GM21447 (cell line): Measurements from ENCODE around the gene ANKS1B.
"Not testable (repeated sequence)": the region's sequence is repeated elsewhere in the genome, so short reads cannot be mapped to it uniquely, and the experiment has no call there.

Experiments
- ATAC-seq: cut with Tn5 transposase; IDR thresholded peaks from one replicate; pipeline ENCODE4 v1.9.1; 2021; ENCODE audit not compliant: unreplicated experiment

The ANKS1B gene

DNA sequence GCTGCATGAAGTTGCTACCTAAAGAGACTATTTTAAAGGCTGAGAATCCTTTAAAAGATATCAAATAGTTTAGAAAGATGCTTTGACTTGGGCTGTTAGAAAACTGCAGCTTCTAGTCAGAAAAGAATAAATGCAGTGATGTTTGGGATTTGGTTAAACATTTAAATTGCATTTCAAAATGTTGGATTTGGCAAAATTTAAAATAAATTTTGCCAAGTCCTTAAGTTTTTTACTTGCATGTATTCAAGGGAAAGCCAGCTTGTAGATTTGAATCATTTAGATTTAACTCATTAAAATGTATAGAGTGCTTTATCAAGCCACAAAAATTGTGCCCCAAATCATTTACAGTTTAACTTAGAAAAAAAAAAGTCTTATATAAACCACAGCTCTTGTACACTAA lies 109.7 kb downstream of the ANKS1B start:
- ATAC-seq = no peak

DNA sequence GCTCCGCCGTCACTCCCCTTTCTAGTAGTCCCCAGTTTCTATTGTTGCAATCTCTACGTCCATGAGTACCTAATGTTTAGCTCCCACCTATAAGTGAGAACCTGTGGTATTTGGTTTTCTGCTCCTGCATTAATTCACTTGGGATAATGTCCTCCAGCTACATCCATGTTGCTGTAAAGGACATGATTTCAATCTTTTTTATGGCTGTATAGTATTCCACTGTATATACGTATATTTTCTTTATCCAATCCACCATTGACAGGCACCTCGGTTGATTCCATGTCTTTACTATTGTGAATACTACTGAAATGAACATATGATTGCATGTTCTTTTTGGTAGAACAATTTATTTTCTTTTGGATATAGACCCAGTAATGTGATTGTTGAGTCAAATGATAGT lies 114.7 kb downstream of the ANKS1B start:
- ATAC-seq = no peak

DNA sequence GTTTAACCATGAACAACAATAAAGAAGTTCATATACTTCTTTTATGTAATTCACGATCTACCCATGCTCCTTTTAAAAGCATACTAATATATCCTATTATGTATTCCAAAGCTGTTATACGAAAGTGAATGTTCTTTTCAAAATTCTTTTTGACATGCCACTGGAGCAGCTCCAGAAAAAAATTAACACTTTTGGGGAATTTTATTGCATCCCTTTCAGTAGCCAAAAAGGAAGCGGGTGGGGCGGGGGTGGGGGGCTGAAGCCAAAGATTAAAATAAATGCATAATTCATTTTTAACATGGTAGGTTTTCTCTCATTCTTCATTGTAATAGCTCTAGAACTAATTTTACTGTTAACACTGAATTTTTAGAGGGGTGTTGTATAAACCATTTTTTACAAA lies 123.0 kb downstream of the ANKS1B start:
- ATAC-seq = no peak

DNA sequence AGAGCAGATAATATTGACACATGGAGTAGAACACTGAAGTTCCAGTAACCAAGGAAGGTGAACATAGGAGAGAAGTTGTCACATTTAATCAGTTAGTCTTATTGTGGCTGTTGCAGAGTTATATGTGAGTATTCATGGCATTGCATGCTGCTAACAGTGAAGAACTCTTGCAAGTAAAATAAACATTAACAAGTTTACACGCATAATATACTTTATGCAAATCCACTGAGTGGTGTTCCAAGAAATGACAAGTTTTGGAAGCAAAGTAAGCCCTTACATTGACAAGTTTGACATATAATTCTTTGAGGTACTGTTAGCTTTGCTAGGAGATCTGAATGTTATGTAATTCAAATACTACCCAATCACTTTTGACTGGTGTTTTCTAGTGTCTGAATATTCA lies 125.6 kb downstream of the ANKS1B start:
- no peak for ATAC-seq

DNA sequence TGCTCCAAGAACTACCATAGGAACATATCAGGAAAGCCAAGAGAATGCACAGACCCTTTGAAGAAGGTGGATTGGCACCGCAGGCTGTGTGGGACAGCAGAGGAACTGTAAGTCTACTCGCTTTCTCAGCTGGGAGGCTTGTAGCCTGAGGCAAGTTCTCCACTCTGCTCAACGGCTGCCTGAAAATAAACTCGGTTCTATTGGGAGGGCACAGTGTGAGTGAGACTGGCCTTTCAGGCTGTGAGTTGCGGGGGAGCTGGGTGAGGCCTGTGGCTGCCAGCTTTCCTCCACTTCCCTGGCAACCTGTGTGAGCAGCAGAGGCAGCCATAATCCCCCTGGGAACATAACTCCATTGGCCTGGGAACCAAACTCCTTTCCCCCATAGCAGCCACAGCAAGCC lies 132.1 kb downstream of the ANKS1B start:
- no peak for ATAC-seq

DNA sequence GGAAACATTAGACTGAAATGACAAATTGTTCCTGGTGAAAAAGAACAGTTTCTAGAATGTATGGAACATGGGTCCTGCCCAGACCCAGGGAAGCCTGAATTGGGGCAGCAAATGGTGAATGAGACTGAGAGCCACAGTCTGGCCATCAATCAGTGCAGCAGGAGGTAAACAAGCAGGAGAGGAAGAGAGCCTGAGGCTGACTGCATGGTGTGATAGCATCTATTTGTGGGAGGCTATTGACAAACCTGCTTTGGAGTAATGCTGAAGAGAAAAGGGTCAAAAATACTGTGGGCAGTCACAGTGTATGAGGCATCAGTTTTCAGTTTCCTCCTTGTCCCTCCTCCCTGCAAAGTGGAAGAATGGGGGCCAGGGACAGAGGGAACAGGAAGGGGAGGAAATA lies 136.8 kb downstream of the ANKS1B start:
- no peak for ATAC-seq

DNA sequence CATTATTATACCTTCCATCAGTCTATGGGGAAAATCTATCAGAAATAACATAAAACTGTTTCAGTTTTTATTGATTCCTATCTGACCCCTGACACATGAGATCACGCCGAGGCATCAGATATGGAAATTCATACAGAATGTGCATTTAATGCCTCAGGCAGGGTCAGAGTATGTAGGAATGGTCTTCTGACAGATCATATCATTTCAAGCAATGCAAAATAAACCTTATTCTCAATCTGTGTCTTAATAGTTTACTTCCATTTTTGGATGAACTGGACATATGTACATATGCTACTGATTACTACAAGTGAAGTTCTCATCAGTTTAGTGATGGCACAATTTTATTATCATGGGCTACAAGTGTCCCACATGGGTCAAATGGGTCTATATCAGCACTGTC lies 150.0 kb downstream of the ANKS1B start:
- no peak for ATAC-seq

DNA sequence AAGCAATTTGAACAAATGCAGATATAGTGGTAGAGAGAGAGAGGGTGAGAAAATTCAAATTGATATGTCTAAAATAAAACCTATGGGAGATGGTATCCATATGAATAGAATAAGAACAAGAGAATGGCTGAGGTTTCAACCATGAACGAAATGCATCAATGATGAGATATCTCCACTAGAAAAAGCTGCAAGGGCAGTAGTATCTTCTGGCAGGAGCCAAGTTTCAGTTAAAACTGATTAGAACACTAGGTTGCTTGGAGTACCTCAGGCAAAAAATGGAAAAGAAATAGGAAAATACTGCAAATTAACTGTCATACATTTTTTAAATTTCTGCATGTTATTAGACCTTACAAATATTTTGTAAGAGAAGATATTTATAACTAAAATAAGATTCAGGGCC lies 151.3 kb downstream of the ANKS1B start:
- ATAC-seq = no peak

DNA sequence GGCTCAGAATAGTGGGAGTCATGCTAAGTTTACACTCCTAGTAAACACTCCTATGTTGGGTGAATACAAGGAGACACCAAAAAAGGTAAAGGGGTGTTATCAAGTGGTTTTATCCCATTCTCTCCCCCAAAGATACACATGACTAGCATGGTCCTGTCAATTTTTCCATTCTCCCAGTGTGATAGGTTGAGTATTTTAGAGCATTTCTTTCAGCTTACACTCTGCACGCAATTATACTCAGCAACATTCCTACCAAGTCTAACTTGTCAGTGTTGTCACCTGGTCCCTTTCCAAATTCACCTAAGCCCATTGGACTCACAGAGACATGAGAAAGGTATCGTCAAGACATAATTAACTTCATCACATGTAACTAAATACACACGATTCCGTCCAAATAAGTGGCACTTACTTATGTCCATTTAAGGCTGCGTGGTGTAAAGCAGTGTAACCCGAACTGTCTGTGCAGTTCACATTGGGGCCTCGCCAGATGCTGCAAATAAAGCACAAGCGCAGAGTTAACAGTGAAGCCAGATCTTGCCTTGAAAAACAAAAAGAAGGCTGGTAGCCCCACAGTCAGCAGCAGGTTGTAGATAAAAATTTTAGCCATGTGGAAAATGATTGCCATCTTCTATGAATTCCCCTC lies 159.7 kb downstream of the ANKS1B start:
- ATAC-seq = no peak

DNA sequence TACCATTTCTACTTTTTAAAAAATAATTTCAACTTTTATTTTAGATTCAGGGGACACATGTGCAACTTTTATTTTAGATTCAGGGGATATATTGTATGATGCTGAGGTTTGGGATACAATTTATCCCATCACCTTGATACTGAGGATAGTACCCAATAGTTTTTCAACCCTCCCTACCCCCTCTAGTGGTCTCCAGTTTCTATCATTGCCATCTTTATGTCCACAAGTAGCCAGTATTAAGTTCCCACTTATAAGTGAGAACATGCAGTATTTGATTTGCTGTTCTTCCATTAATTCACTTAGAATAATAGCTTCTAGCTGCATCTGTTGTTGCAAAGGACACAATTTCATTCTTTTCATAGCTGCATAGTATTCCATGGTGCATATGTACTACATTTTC lies 162.5 kb downstream of the ANKS1B start:
- ATAC-seq = no peak

DNA sequence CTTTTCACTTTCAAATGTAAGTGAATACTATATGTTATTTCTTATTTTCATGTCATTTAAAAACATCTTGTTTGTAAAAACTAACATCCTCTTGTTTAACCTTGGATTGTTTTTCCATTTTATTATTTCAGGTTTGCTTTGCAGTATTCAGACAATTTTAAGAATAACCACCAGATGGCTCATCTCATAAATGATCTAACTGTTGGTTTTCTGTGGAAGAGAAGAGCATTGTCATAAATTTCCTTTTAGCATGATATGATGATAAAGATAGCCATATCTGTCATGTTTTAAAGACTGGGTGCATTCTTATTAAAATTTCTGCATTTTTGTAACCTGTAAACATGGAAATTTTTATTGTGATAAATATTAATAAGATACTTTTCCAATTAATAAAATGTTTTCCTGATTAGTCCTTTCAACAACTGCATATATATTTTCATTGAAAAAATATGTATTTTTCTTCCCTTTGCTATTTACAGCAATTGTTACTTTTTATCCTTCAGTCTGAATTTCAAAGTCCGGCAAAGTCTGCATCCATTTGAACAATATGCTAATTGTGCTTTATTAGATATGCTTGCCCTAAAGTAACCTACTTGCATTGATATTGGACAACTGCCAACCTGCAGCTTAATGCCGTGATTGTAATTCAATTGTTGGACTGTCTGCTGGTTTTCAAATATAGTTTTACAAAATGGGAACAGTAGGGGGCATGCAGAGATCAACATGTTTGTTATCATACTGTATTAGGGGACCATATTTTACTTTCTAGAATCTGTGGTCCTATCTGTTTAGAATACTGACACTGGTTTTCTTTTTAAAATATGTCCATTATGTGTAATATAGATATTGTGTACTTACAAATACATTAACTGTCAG lies 173.8 kb downstream of the ANKS1B start:
- no peak for ATAC-seq

DNA sequence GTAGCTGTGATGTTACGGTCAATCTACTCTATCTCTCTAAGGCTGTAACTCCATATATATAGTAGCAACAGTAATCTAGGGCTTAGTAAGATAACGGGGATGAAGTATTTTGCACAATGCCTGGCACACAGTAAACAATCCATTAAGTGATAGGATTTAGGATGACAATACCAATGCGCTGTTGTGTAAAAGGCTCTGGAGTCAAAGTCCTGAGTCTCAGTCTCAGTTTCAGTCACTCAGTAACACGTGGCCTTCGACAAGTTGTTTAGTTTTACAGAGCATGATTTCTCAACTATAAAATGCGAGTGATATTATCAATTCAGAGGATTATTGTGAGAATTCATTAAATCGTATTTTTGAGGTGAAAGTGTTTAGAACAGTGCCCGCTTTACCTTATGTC lies 174.8 kb downstream of the ANKS1B start:
- no peak for ATAC-seq

DNA sequence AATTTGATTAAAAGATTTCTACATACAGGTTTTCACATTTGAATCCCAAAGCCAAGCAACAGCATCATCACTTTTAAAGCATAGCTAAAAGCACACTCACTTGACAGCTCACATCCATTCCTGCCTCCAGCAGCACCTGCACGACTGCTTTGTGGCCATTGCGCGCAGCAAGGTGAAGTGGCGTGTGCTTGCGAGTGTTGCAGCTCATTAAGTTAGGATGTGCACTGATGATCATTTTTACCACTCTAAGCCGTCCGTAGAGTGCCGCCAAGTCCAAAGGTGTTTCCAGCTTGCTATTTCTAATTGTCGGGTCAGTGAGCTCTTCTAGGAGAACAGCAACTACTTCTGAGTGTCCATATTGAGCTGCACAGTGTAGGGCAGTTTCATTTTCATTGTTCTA lies 178.4 kb downstream of the ANKS1B start:
- ATAC-seq = no peak

DNA sequence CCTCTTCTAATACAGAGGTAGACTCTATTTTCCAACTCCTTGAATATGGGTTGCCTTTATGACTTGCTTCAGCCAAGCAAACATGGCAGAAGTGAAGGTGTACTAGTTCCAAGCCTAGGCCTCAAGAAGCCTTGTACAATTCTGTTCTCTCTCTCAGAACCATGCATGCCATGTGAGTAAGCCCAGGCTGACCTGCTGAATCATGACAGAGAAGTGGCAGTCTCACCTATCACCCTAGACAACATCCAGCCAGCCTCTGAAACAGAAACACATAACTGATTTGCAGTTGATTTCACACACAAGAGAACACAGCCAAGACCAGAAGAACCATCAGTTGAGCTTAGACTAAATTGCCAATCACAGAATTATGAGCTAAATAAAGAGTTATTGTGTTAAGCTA lies 180.0 kb downstream of the ANKS1B start:
- no peak for ATAC-seq

DNA sequence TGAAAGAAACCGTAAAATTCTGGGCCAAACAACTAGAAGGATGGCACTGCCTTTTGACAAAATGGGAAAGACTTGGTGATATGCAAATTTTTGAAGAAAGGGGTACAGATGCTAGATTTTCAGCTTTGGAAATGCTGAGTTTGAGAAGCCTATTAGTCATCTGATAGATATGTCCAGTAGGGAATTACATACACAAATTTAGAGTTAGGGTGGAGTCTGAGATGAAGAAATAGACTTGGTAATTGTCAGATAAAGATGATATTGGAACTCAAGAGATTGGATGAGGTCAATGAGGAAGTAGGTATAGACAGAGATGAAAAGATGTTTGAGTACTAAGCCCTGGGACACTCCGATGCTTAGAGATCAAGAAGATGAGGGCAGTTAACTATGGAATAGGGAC lies 184.1 kb downstream of the ANKS1B start:
- ATAC-seq = no peak

DNA sequence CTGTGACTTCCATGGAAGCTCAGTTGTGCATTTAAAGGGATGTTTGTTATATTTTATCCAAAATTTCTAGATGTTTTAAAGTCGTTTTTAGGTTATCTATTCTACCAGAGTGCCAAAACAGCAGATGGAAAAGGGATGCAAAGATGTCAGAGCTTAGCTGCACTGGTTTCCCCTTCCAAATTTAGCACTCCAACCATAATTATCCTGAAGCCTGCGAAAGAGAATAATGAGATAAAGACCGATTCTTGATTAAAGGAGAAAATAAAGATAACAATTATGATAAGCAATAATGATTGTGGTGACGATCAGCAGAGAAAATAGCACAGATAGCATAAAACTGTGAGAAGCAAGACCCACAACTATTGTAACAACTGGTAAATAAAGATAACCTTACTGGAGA lies 186.8 kb downstream of the ANKS1B start:
- ATAC-seq = not testable (repeated sequence)

DNA sequence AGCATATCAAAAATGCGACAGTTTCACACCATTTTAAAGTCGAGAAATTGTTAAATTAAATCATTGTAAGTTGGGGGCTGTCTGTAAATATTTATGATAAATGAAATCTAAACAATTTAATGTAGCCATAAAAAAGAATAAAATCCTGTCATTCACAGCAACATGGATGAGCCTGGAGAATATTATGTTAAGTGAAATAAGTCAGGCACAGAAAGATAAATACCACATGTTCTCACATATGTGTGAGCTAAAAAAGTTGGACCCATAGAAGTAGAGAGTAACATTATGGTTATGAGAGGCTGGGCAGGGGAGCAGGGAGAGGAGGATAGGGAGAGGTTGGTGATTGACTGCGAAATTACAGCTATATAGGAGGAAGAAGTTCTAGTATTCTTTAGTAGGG lies 201.3 kb downstream of the ANKS1B start:
- ATAC-seq = no peak

DNA sequence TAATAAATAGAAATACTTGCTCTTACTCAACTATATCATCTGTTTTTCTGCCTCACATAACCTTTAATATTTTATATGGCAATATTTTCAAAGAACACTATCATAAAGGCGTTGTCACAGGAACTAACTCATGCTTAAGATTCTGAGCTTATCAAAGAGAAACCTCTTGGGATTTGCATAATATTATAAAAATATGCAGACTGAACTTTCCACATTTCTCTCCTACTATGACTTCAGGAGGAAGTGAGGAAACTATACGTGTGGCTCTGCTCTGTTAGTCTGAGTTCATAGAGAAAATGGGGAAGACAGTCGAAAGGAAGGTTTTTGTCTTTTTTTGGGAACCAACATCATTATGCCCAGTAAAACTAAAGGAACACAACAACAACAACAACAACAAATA lies 212.5 kb downstream of the ANKS1B start:
- ATAC-seq = no peak

DNA sequence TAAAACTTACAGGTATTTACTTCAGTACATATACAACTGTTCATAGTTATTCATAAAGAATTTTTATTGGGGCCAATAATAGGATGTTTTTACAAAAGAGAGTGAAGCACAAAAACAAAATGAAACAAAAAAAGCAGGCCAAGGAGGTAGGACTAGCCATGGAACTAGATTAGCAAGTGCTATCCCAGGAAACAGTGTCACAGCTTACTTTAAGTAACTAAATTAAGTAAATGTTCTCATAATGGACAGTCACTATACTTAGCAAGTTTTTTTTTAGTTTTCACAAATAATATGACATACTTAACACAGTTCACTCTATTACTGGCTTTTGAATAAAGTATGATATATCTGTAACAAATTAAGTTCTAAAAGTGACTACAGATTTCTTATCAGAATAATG lies 213.1 kb downstream of the ANKS1B start:
- no peak for ATAC-seq

DNA sequence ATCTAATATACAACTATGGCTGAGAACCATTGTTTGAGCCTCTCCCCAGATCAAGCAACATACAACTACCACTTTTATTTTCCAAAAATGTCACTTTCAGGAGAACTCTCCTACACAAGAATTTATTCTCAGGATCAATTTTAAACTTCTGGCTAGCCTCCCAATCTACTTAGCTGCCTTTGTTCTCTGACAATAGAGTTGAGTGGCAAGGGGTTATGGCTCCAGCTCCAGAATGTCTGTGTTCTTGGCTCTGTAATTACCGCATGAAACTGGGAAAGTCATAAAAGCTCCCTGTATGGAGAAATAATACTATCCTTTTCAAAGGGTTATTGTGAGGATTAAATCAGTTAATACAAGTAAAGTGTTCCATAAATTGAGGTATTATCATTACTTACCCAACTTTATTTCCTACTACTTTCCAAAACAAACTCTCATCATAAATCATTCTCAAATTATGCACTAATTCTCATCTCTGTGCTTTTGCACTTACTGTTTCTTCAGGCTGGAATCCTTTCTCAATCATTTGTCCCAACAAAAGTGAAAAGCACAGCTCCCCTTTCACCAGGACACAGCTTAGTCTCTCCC lies 215.2 kb downstream of the ANKS1B start:
- ATAC-seq = no peak

DNA sequence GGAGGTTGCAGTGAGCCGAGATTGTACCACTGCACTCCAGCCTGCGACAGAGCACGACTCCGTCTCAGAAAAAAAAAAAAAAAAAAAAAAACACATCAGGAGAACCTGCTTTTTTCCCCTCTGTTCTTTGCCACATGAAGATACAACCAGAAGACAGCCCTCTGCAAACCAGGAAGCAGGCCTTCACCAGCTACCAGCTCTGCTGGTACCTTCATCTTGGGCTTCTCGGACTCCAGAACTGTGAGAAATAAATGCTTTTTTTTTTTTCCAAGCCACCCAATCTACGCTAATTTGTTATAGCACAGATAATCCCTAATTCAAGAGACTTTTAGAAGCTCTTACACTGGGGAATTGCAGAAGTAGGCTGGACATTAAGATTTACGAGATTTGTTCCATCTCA lies 216.0 kb downstream of the ANKS1B start:
- no peak for ATAC-seq

DNA sequence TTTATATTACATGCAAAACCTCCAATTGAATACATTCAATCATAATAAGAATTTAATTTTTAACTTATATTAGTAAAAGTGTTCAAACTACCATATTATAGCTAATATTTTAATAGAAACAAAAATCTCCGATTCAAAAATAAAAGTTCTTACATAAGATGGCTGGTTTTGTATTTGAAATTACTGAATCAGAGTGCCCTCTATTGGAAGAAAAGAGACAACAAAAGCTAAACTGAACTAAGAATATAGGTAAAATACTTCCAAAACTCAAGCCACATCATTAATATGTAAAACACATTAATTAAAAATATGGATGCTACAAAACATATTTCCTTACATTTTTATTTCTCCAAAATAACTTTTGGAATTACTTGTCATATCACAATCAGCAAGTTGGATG lies 216.9 kb downstream of the ANKS1B start:
- no peak for ATAC-seq
